Neural cell (in vitro differentiated cells): ENCODE data around the gene CAPN14. TPM values are rescaled to one million over a fixed set of nuclear protein-coding genes. Genes with fewer than 3 reads are reported as not detected.

Experiments used
- H2AFZ ChIP-seq: fragments of 200-600, 300-800 bp; sonication (generic), shearing (Covaris generic); 2 replicates; pipeline ENCODE4 v1.6.0; 2014; ENCODE audit warnings: low read depth, mild to moderate bottlenecking, antibody characterized with exemption, low read length, moderate library complexity
- H3F3A ChIP-seq: fragments of 200-600 bp; shearing (Covaris generic); 2 replicates; pipeline ENCODE4 v1.6.1; 2016; ENCODE audit warnings: mild to moderate bottlenecking, moderate library complexity, mixed read lengths, antibody characterized with exemption, low read length; ENCODE audit not compliant: insufficient read depth, poor library complexity, severe bottlenecking
- H3K27ac ChIP-seq: fragments of 200-600, 300-800 bp; sonication (generic), shearing (Covaris generic); 2 replicates; pipeline ENCODE4 v1.5.1; 2014; ENCODE audit warnings: mild to moderate bottlenecking, low read length, moderate library complexity
- H3K27me3 ChIP-seq: fragments of 300-800, 200-600 bp; sonication (generic), shearing (Covaris generic); 2 replicates; pipeline ENCODE4 v1.6.0; 2014; ENCODE audit warnings: mild to moderate bottlenecking, low read depth, low read length, moderate library complexity; ENCODE audit not compliant: insufficient read depth
- H3K36me3 ChIP-seq: fragments of 300-800, 200-600 bp; sonication (generic), shearing (Covaris generic); 2 replicates; pipeline ENCODE4 v1.5.1; 2014; ENCODE audit warnings: mild to moderate bottlenecking, antibody characterized with exemption, low read length, moderate library complexity; ENCODE audit not compliant: insufficient read depth
- H3K4me2 ChIP-seq: fragments of 300-800, 200-600 bp; sonication (generic), shearing (Covaris generic); 2 replicates; pipeline ENCODE4 v1.6.0; 2014; ENCODE audit warnings: mild to moderate bottlenecking, low read length
- H3K4me3 ChIP-seq: fragments of 300-800, 200-600 bp; sonication (generic), shearing (Covaris generic); 2 replicates; pipeline ENCODE4 v1.5.1; 2014; ENCODE audit warnings: mild to moderate bottlenecking, low read length, moderate library complexity
- H3K79me2 ChIP-seq: fragments of 200-600 bp; shearing (Covaris generic); replicated peaks from 2 replicates; pipeline ENCODE4 v1.6.0; 2014; ENCODE audit warnings: mild to moderate bottlenecking, low read length, moderate library complexity; ENCODE audit not compliant: insufficient read depth
- H3K9ac ChIP-seq: fragments of 300-800, 200-600 bp; sonication (generic), shearing (Covaris generic); 2 replicates; pipeline ENCODE4 v1.6.1; 2016; ENCODE audit warnings: mild to moderate bottlenecking, low read length, mixed read lengths
- H3K9me2 ChIP-seq: fragments of 200-600 bp; shearing (Covaris generic); 2 replicates; pipeline ENCODE4 v1.6.1; 2016; ENCODE audit warnings: mild to moderate bottlenecking, low read length, mixed read lengths; ENCODE audit not compliant: insufficient read depth
- H3K9me3 ChIP-seq: fragments of 200-600, 300-800 bp; sonication (generic), shearing (Covaris generic); 2 replicates; pipeline ENCODE4 v1.6.1; 2016; ENCODE audit warnings: mild to moderate bottlenecking, mixed run types, low read length, moderate library complexity, mixed read lengths
- H4K20me1 ChIP-seq: fragments of 200-600 bp; shearing (Covaris generic); 2 replicates; pipeline ENCODE4 v1.6.1; 2016; ENCODE audit warnings: mild to moderate bottlenecking, mixed run types; ENCODE audit not compliant: insufficient read depth
- EP300 ChIP-seq: fragments of 450-650 bp; conservative IDR thresholded peaks from 2 replicates; pipeline ENCODE4 v1.6.1; 2014; ENCODE audit warnings: antibody characterized with exemption, mild to moderate bottlenecking, moderate library complexity; ENCODE audit not compliant: poor library complexity, severe bottlenecking
- EZH2 ChIP-seq: fragments of 200-600, 300-800 bp; shearing (Covaris generic), sonication (generic); IDR thresholded peaks from 2 replicates; pipeline ENCODE4 v1.6.1; 2014; ENCODE audit warnings: antibody characterized with exemption, low read length, borderline replicate concordance, mild to moderate bottlenecking; ENCODE audit not compliant: insufficient read depth, poor library complexity, severe bottlenecking
- MXI1 ChIP-seq: fragments of 450-650 bp; conservative IDR thresholded peaks from 2 replicates; pipeline ENCODE4 v1.6.1; 2014; ENCODE audit warnings: antibody characterized with exemption, mild to moderate bottlenecking; ENCODE audit not compliant: poor library complexity, severe bottlenecking
- POLR2AphosphoS5 ChIP-seq: IDR thresholded peaks from 2 replicates; pipeline ENCODE4 v1.6.1; 2012
- RAD21 ChIP-seq: fragments of 450-650 bp; conservative IDR thresholded peaks from 2 replicates; pipeline ENCODE4 v1.6.1; 2014; ENCODE audit warnings: antibody characterized with exemption, mild to moderate bottlenecking, moderate library complexity
- SMC3 ChIP-seq: fragments of 450-650 bp; conservative IDR thresholded peaks from 2 replicates; pipeline ENCODE4 v1.6.1; 2014; ENCODE audit warnings: antibody characterized with exemption, mild to moderate bottlenecking, moderate library complexity; ENCODE audit not compliant: poor library complexity
- TAF1 ChIP-seq: IDR thresholded peaks from 2 replicates; pipeline ENCODE4 v1.6.1; 2012; ENCODE audit warnings: low read depth
- polyA plus RNA-seq: library from polyadenylated mRNA; depleted of rRNA; stranded (reverse); fragments of >200 nt; gene quantifications from 2 replicates; pipeline ENCODE4 v1.2.3, GENCODE V29; 2014
- TF ChIP-seq, protein P1 (sequence below): fragments of 450-650 bp; IDR thresholded peaks from 2 replicates; pipeline ENCODE4 v1.5.1; 2014; ENCODE audit warnings: antibody characterized with exemption, mild to moderate bottlenecking, moderate library complexity; ENCODE audit not compliant: poor library complexity, severe bottlenecking
- TF ChIP-seq, protein P2 (sequence below): IDR thresholded peaks from 2 replicates; pipeline ENCODE4 v1.6.1; 2012; ENCODE audit warnings: borderline replicate concordance

The CAPN14 gene
- polyA plus RNA-seq, 1 donor from 2014 or later, result 2.1 TPM

DNA sequence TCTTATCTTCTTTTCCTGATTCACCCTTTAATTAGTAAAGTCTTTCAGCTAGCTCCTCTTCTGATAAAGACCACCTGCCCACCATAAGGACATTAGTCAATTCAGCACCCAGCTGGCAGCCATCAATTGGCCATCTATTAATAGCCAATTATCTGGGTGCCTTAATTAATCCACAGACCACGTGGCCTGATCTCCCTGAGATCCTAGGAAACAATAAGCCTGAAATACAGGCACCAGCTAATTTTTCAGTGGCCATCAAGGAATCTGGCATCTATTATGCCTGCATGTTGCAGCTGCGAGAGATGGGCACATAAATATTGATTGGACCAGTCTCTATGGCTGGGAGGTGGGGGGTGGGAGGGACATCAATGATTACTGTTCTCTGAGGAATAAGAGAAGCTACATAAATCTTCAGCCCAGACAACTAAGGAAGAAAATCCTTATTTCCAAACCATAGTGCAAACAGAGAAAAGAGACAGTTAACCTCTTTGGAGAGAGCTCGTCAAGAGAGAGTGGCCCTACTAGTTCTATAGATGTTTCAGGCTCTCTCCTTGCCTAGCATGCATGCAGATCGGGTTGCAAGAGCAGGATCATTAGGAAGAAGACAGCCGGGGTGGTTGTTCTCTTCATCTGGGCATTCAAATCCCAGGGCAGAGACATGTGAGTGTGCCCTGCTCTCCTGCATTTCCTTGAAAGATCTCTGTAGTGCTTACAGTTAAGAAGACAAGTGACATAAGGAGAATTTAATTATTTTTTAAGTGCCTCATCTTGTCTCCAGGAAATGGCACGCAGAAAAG lies 87.7 kb downstream of the CAPN14 start:
- H3F3A ChIP-seq, result no peaks in the 10 kb centered on the region
- peak overlapping the region; percentile 2 for H3K4me3 ChIP-seq
- peaks cover 2% of the 10 kb centered on the region for H3K27me3 ChIP-seq
- no peaks in the 10 kb centered on the region for H3K9me2 ChIP-seq
- no peak overlapping the region for H3K4me2 ChIP-seq
- no peaks in the 10 kb centered on the region for H4K20me1 ChIP-seq
- no peak overlapping the region for H3K9ac ChIP-seq
- no peaks in the 10 kb centered on the region for H3K79me2 ChIP-seq
- H3K9me3 ChIP-seq, result no peaks in the 10 kb centered on the region
- H3K36me3 ChIP-seq, result no peaks in the 10 kb centered on the region
- H3K27ac ChIP-seq, result peak overlapping the region; percentile 9
- no peak for TF ChIP-seq MXI1
- no peak for TF ChIP-seq EZH2
- TF ChIP-seq, protein P1, sequence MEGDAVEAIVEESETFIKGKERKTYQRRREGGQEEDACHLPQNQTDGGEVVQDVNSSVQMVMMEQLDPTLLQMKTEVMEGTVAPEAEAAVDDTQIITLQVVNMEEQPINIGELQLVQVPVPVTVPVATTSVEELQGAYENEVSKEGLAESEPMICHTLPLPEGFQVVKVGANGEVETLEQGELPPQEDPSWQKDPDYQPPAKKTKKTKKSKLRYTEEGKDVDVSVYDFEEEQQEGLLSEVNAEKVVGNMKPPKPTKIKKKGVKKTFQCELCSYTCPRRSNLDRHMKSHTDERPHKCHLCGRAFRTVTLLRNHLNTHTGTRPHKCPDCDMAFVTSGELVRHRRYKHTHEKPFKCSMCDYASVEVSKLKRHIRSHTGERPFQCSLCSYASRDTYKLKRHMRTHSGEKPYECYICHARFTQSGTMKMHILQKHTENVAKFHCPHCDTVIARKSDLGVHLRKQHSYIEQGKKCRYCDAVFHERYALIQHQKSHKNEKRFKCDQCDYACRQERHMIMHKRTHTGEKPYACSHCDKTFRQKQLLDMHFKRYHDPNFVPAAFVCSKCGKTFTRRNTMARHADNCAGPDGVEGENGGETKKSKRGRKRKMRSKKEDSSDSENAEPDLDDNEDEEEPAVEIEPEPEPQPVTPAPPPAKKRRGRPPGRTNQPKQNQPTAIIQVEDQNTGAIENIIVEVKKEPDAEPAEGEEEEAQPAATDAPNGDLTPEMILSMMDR, result no peak
- no peak for TF ChIP-seq SMC3
- TF ChIP-seq TAF1, result no peak
- no peak for TF ChIP-seq RAD21
- TF ChIP-seq POLR2AphosphoS5, result no peak
- no peak for TF ChIP-seq EP300
- TF ChIP-seq, protein P2, sequence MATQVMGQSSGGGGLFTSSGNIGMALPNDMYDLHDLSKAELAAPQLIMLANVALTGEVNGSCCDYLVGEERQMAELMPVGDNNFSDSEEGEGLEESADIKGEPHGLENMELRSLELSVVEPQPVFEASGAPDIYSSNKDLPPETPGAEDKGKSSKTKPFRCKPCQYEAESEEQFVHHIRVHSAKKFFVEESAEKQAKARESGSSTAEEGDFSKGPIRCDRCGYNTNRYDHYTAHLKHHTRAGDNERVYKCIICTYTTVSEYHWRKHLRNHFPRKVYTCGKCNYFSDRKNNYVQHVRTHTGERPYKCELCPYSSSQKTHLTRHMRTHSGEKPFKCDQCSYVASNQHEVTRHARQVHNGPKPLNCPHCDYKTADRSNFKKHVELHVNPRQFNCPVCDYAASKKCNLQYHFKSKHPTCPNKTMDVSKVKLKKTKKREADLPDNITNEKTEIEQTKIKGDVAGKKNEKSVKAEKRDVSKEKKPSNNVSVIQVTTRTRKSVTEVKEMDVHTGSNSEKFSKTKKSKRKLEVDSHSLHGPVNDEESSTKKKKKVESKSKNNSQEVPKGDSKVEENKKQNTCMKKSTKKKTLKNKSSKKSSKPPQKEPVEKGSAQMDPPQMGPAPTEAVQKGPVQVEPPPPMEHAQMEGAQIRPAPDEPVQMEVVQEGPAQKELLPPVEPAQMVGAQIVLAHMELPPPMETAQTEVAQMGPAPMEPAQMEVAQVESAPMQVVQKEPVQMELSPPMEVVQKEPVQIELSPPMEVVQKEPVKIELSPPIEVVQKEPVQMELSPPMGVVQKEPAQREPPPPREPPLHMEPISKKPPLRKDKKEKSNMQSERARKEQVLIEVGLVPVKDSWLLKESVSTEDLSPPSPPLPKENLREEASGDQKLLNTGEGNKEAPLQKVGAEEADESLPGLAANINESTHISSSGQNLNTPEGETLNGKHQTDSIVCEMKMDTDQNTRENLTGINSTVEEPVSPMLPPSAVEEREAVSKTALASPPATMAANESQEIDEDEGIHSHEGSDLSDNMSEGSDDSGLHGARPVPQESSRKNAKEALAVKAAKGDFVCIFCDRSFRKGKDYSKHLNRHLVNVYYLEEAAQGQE, result no peak
- no peak overlapping the region for H2AFZ ChIP-seq

DNA sequence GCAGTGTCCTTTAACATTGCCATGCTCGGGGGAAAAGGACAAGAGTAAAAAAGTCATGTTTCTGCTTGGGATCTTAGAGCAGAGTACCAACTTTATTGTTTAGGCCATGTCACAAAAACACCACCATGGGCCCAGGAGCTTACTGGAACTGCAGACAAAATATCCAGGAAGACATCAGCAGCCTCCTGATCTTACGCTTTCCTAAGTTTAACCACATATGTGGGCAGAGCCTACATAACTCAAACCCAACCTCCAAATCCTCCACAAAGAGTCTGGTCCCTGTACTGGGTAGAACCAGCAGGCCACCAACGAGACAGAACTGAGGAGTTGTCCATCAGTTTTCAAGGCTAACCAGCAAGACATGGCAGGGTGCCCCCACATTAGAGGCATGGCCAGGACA lies 89.4 kb downstream of the CAPN14 start:
- no peaks in the 10 kb centered on the region for H3K36me3 ChIP-seq
- H3K9ac ChIP-seq, result no peak overlapping the region
- no peaks in the 10 kb centered on the region for H3K9me2 ChIP-seq
- no peaks in the 10 kb centered on the region for H3K27me3 ChIP-seq
- no peaks in the 10 kb centered on the region for H3K9me3 ChIP-seq
- no peaks in the 10 kb centered on the region for H3K79me2 ChIP-seq
- no peak overlapping the region for H3K4me2 ChIP-seq
- no peak overlapping the region for H2AFZ ChIP-seq
- no peak overlapping the region for H3K4me3 ChIP-seq
- H4K20me1 ChIP-seq, result no peaks in the 10 kb centered on the region
- H3F3A ChIP-seq, result no peaks in the 10 kb centered on the region
- TF ChIP-seq EZH2, result no peak
- TF ChIP-seq, protein P2, result no peak
- TF ChIP-seq EP300, result no peak
- TF ChIP-seq SMC3, result no peak
- no peak for TF ChIP-seq TAF1
- TF ChIP-seq RAD21, result no peak
- TF ChIP-seq MXI1, result no peak
- no peak for TF ChIP-seq POLR2AphosphoS5
- TF ChIP-seq, protein P1, result no peak
- no peak overlapping the region for H3K27ac ChIP-seq
